Superior temporal gyrus (tissue), 1 donor: ENCODE measurements around the gene SIRPB1.
A peak's percentile ranks its signal among the peaks of the same experiment; 100 is the strongest.
"Not testable (repeated sequence)": the region's sequence is repeated elsewhere in the genome, so short reads cannot be mapped to it uniquely, and the experiment has no call there.

ENCODE experiments used
- DNase-seq: peaks from one replicate; pipeline ENCODE4 v3.0.0-alpha.2; 2016; ENCODE audit errors: extremely low spot score

Gene SIRPB1

DNA sequence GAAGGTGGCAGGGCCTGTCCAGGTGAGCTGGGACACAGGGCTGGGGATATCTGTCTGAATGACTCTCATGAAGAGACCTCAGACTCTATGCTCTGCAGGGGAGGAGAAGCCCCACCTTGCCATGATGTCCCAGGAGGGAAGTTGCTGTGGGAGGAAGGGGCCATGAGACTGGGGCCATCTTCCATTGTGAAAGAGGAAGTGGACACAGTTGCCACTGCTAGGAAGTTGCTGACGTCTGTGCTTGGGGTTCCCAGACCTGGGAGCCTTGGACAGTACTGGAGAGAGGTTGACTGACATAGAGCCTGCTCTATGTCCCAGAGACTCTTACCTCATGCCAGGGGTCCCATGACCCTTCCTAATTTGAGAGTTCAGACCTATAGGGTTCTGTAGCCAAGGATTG is 24.5 kb downstream of the SIRPB1 start:
- DNase-seq: no peak

DNA sequence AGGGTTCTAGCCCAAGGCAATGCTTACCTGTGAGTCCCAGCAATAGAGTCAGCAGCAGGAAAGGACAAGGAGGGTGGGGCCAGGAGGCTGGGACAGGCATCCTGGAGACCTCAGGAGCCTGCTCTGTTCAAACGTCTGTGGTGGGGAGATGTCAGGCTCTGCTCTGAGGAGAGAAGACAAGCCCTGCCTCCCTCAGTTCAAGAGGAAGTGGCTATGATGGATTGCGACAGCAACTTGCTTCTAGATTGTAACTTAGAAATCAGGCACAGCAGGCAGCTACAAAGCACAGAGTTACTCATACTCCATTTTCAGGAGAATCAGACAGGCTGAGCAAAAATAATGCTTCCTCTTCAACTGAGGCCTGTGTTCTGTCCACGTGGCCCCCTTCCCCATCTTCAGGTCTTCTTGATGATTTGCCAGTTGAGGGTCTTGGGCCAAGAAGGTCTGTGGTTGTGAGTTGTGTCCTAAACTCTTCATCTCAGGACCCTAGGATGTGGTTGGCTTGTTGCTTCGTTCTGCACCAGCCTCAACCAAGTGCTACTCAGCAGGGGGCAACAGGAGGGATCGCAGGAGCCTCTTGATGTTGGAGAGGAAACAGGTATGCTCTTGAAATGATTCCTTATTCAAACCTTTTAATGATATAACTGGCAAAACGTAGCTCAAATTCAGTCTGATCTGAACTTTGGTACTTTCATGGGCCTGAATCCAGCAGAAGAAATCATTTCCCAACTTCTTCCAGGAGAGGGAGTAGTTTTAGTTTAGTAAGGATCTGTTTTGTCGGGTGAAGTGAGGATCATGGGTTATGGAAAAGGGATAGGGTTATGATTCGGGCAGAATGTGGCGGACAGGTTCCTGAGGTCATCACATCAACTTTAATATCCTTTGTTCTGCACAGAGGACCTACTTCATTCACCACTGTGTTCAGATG is 31.0 kb downstream of the SIRPB1 start:
- no peak for DNase-seq

DNA sequence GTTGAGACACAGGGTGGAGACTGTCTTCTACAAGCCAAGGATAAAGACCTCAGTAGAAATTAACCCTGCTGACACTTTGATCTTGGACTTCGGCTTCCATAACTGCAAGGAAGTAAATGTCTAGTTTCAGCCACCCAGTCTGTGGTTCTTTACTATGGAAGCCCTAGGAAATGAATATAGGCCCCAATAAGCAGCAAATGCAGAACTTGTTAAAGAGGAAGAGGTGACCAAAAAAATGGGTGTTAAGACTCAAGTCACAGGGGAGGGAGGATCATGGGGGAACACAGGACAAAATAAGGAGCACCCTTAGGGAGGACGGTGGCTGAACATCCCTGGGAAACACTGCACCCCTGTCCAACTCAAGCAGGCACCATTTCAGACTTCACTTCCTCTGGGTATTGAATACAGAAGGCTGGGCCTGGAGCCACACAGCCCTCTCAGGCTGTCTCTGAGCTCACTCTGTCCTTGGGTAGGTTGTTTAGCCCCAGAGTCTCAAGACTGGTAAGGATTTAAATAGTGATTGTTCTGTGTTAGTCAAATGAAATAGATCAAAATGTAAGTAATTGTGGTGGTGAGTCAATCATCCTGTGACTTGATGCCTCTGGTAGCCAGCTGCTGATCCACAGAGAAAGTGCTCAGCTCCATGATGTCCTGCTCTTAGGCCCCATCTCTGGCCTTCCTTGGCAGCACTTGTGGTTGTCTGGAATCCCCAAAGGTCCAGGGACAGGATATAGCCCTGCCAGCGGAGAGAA is 31.9 kb downstream of the SIRPB1 start:
- DNase-seq: no peak

DNA sequence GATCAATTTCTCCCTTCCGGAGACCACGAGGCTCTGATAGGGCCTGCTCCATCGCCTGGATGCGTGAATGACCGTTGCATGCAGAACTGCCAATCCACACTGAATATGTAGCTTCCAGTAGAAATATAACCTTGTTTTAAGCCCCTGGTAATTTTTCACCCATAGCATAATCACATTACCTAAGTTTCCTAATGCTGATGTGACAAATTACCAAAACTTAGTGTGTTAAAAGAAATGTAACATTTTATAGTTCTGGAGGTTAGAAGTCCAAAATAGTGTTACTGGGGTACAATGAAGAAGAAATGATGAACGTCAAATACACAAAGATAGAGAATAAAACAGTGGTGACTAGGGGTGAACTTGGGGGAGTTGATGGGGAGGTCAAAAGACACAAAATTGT is 40.3 kb downstream of the SIRPB1 start:
- DNase-seq: peak; percentile 2

DNA sequence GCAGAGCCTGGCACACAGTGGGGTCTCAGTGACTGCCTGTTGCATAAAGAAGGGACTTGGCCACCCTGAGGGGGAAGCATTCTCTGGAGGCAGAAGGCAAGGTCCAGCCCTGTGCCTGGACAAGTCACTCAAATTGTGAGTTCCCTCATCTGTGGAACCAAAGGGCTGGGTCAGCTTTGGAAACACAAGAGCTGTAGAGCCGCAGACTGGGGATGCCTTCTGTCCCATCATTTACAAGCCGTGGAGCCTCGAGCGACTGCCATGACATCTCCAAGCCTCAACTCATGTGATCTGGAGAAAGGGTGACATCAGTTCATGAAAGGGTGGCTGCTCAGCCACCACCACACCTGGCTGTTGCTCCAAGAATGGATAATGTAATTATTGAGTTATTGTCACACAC is 41.9 kb downstream of the SIRPB1 start:
- no peak for DNase-seq

DNA sequence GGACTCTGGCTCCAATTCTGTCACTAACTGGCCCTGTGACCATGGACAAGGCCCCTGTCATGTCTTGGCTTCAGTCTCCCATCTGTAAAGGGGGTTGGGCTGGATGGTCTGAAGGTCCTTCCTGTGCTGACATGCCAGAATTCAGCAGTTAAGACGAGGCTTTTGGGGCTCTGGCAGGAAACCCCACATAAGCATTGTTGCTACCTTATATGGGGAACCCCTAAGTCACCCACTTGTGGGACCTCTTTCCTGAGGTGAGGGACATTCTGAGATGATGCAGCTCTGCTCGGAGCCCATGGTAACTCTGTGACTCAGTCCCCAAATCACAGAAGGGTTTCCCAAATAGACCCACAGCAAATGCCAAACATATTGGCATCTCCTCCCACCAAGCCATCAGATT is 42.5 kb downstream of the SIRPB1 start:
- DNase-seq: peak; percentile 0

DNA sequence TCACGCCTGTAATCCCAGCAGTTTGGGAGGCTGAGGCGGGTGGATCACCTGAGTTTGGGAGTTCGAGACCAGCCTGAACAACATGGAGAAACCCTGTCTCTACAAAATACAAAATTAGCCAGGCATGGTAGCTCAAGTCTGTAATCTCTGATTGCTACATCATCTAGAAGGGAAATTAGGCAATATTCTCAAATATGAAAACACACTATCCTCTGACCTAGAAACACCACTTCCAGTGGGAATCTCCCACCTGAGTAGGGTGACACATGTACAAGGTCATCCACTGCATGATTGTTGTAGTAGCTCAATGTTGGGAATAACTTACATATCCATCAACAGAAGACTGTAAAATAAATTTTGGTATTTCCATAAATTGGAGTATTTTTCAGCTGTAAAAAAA is 43.2 kb downstream of the SIRPB1 start:
- DNase-seq: no peak

DNA sequence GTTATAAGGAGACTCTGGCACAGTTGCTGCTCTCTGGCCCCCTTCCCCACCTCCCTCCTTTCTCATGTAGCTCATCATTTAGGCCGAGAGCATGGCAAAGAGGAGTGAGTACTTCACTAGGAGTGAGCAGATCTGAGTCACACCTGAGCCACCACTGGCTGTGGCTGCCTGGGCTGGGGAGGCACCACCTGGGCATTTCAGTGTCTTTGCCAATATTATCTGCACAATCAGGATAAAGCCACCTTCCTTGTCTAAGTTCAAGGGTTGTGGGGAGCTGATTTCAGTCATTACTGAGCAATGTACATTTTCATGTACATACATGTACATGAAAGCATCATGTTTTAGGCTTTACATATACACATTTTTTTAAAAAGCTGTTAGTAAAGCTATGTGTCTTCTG is 43.8 kb downstream of the SIRPB1 start:
- peak; percentile 1 for DNase-seq

DNA sequence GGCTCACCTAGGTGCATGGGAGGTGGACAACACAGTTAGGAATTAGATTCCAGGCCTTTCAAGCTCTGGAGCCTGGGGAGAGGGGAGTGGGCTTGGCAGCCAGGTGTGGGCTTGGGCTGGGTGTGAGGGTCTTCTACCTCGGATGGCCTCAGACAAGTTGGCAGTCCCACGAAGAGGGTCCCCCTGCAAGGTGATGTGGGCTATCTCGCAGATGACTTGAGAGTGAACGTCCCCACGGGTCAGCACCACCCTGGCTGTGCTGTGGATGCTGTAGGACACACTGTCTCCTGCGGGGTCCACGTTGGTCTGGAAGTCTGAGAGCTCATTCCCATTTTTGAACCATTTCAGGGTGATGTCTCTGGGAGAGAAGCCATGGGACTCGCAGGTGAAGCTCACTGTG is 48.2 kb downstream of the SIRPB1 start:
- DNase-seq: not testable (repeated sequence)
